HG03571 (cell line): ENCODE results near the gene PRM2.
"Not testable (repeated sequence)": the region's sequence is repeated elsewhere in the genome, so short reads cannot be mapped to it uniquely, and the experiment has no call there.

ENCODE experiments used
- ATAC-seq: cut with Tn5 transposase; IDR thresholded peaks from one replicate; pipeline ENCODE4 v1.9.1; 2021; ENCODE audit not compliant: unreplicated experiment

The PRM2 gene

GRCh38 chr16:11307639-11308492 lies 31.6 kb upstream of the PRM2 start:
- no peak for ATAC-seq

- ATAC-seq: no peak
Observed at GRCh38 chr16:11306997-11307638, 30.8 kb upstream of the PRM2 start.

- no peak for ATAC-seq
Observed at GRCh38 chr16:11306381-11306780, 30.1 kb upstream of the PRM2 start.

GRCh38 chr16:11303405-11304138 lies 27.3 kb upstream of the PRM2 start:
- ATAC-seq: no peak

- no peak for ATAC-seq
Observed at GRCh38 chr16:11302977-11303376, 26.7 kb upstream of the PRM2 start.

- ATAC-seq: no peak
Observed at GRCh38 chr16:11301645-11302501, 25.6 kb upstream of the PRM2 start.

GRCh38 chr16:11300560-11300892 lies 24.2 kb upstream of the PRM2 start:
- ATAC-seq: no peak

- ATAC-seq: no peak
Observed at GRCh38 chr16:11299865-11300559, 23.7 kb upstream of the PRM2 start.

GRCh38 chr16:11298950-11299547 lies 22.8 kb upstream of the PRM2 start:
- not testable (repeated sequence) for ATAC-seq

- no peak for ATAC-seq
Observed at GRCh38 chr16:11298143-11298900, 22.0 kb upstream of the PRM2 start.

GRCh38 chr16:11297492-11298142 lies 21.3 kb upstream of the PRM2 start:
- peak; percentile 75 for ATAC-seq

GRCh38 chr16:11296706-11297491 lies 20.6 kb upstream of the PRM2 start:
- ATAC-seq: no peak

- no peak for ATAC-seq
Observed at GRCh38 chr16:11296351-11296705, 20.0 kb upstream of the PRM2 start.

GRCh38 chr16:11295672-11296071 lies 19.4 kb upstream of the PRM2 start:
- ATAC-seq: no peak

- ATAC-seq: no peak
Observed at GRCh38 chr16:11292076-11292748, 15.9 kb upstream of the PRM2 start.

GRCh38 chr16:11291091-11291703 lies 14.9 kb upstream of the PRM2 start:
- ATAC-seq: no peak
